HEK293 (cell line): ENCODE measurements around the gene TNFRSF9.

Source experiments
- GFI1B ChIP-seq: fragments of 450-650 bp; formaldehyde crosslinking; IDR thresholded peaks from 2 replicates; pipeline ENCODE4 v1.5.1; 2016; ENCODE audit warnings: missing biosample characterization, missing genetic modification characterization
- ZBTB8A ChIP-seq: fragments of 450-650 bp; formaldehyde crosslinking; IDR thresholded peaks from 2 replicates; pipeline ENCODE4 v1.5.1; 2016; ENCODE audit warnings: missing biosample characterization, missing genetic modification characterization
- ZNF623 ChIP-seq: fragments of 450-650 bp; formaldehyde crosslinking; IDR thresholded peaks from 2 replicates; pipeline ENCODE4 v1.5.1; 2016; ENCODE audit warnings: missing biosample characterization, missing genetic modification characterization
- ZNF664 ChIP-seq: fragments of 450-650 bp; formaldehyde crosslinking; IDR thresholded peaks from 2 replicates; pipeline ENCODE4 v1.5.1; 2016; ENCODE audit warnings: missing biosample characterization, missing genetic modification characterization
- ZNF777 ChIP-seq: fragments of 450-650 bp; formaldehyde crosslinking; IDR thresholded peaks from 2 replicates; pipeline ENCODE4 v1.5.1; 2017; ENCODE audit warnings: missing biosample characterization, missing genetic modification characterization, borderline replicate concordance
- ZNF792 ChIP-seq: fragments of 450-650 bp; formaldehyde crosslinking; IDR thresholded peaks from 2 replicates; pipeline ENCODE4 v1.5.1; 2016; ENCODE audit warnings: missing biosample characterization, missing genetic modification characterization
- ZNF843 ChIP-seq: fragments of 450-650 bp; formaldehyde crosslinking; IDR thresholded peaks from 2 replicates; pipeline ENCODE4 v1.5.1; 2016; ENCODE audit warnings: missing biosample characterization, missing genetic modification characterization
- TF ChIP-seq, protein P1 (sequence below): fragments of 450-650 bp; formaldehyde crosslinking; IDR thresholded peaks from 2 replicates; pipeline ENCODE4 v1.5.1; 2016; ENCODE audit warnings: missing biosample characterization, missing genetic modification characterization
- TF ChIP-seq, protein P2 (sequence below): fragments of 450-650 bp; formaldehyde crosslinking; IDR thresholded peaks from 2 replicates; pipeline ENCODE4 v1.5.1; 2017; ENCODE audit warnings: missing biosample characterization, missing genetic modification characterization
- TF ChIP-seq, protein P3 (sequence below): fragments of 450-650 bp; formaldehyde crosslinking; IDR thresholded peaks from 2 replicates; pipeline ENCODE4 v1.5.1; 2016; ENCODE audit warnings: missing biosample characterization, missing genetic modification characterization

DNA sequence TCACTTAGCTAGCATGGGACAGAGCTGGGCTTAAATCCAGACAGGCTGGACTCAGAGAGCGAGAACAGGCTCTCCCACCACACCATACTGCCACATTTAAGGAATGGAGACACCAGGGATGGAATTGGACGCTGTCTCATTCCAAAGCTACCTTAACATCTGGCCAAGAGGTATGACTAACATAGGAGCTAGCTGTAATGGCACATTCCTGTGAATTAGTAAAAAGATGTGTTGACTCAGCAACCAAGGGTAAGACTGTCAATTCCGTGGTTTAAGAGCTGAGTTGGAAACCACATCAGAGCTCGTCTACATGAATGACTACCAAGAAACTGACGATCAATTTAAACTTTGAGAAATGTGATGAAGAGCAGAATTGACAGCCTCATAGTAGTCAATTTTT lies 8.3 kb upstream of the TNFRSF9 start:
- TF ChIP-seq ZNF777 (no peak), ZNF843 (tag by site-specific recombination) (no peak), ZNF623 (tag by site-specific recombination) (no peak), GFI1B (no peak), ZBTB8A (no peak), ZNF792 (tag by site-specific recombination) (no peak), ZNF664 (tag by site-specific recombination) (no peak)
- TF ChIP-seq, protein P1, sequence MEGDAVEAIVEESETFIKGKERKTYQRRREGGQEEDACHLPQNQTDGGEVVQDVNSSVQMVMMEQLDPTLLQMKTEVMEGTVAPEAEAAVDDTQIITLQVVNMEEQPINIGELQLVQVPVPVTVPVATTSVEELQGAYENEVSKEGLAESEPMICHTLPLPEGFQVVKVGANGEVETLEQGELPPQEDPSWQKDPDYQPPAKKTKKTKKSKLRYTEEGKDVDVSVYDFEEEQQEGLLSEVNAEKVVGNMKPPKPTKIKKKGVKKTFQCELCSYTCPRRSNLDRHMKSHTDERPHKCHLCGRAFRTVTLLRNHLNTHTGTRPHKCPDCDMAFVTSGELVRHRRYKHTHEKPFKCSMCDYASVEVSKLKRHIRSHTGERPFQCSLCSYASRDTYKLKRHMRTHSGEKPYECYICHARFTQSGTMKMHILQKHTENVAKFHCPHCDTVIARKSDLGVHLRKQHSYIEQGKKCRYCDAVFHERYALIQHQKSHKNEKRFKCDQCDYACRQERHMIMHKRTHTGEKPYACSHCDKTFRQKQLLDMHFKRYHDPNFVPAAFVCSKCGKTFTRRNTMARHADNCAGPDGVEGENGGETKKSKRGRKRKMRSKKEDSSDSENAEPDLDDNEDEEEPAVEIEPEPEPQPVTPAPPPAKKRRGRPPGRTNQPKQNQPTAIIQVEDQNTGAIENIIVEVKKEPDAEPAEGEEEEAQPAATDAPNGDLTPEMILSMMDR (tag by site-specific recombination): no peak
- TF ChIP-seq, protein P2, sequence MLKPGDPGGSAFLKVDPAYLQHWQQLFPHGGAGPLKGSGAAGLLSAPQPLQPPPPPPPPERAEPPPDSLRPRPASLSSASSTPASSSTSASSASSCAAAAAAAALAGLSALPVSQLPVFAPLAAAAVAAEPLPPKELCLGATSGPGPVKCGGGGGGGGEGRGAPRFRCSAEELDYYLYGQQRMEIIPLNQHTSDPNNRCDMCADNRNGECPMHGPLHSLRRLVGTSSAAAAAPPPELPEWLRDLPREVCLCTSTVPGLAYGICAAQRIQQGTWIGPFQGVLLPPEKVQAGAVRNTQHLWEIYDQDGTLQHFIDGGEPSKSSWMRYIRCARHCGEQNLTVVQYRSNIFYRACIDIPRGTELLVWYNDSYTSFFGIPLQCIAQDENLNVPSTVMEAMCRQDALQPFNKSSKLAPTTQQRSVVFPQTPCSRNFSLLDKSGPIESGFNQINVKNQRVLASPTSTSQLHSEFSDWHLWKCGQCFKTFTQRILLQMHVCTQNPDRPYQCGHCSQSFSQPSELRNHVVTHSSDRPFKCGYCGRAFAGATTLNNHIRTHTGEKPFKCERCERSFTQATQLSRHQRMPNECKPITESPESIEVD (tag by site-specific recombination): no peak
- TF ChIP-seq, protein P3, sequence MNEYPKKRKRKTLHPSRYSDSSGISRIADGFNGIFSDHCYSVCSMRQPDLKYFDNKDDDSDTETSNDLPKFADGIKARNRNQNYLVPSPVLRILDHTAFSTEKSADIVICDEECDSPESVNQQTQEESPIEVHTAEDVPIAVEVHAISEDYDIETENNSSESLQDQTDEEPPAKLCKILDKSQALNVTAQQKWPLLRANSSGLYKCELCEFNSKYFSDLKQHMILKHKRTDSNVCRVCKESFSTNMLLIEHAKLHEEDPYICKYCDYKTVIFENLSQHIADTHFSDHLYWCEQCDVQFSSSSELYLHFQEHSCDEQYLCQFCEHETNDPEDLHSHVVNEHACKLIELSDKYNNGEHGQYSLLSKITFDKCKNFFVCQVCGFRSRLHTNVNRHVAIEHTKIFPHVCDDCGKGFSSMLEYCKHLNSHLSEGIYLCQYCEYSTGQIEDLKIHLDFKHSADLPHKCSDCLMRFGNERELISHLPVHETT (tag by site-specific recombination): no peak
